NCI-H82 treated with DMSO at 0.1 percent for 48 hours (cell line): ENCODE results near the gene LTC4S.
A peak's percentile ranks its signal among the peaks of the same experiment; 100 is the strongest.

ENCODE experiments used
- DNase-seq: peaks from one replicate; lab custom pipeline; 2025; ENCODE audit not compliant: unreplicated experiment; lab: John Stamatoyannopoulos, UW

The LTC4S gene

GRCh38 chr5:179805529-179806249 lies 11.9 kb downstream of the LTC4S start:
- DNase-seq: no peak

- no peak for DNase-seq
Observed at GRCh38 chr5:179806250-179807048, 12.7 kb downstream of the LTC4S start, which contains the start of gene MGAT4B. Gene MGAT4B, minus strand, starts transcription at chr5:179806866. Its CDS starts 283 bp downstream, at chr5:179806583.

GRCh38 chr5:179812135-179812825 lies 18.5 kb downstream of the LTC4S start:
- DNase-seq: no peak

- no peak for DNase-seq
Observed at GRCh38 chr5:179812997-179813607, 19.3 kb downstream of the LTC4S start.

- no peak for DNase-seq
Observed at GRCh38 chr5:179814090-179814489, 20.3 kb downstream of the LTC4S start.

- no peak for DNase-seq
Observed at GRCh38 chr5:179815491-179816249, 21.9 kb downstream of the LTC4S start.

- no peak for DNase-seq
Observed at GRCh38 chr5:179816401-179816795, 22.6 kb downstream of the LTC4S start.

GRCh38 chr5:179816796-179817469 lies 23.1 kb downstream of the LTC4S start:
- no peak for DNase-seq

- DNase-seq: no peak
Observed at GRCh38 chr5:179817470-179817840, 23.7 kb downstream of the LTC4S start.

- DNase-seq: no peak
Observed at GRCh38 chr5:179817890-179818745, 24.3 kb downstream of the LTC4S start.

GRCh38 chr5:179818746-179819295 lies 25.0 kb downstream of the LTC4S start:
- DNase-seq: no peak

- DNase-seq: no peak
Observed at GRCh38 chr5:179819296-179820126, 25.7 kb downstream of the LTC4S start.

GRCh38 chr5:179820127-179820482 lies 26.3 kb downstream of the LTC4S start:
- no peak for DNase-seq

GRCh38 chr5:179820483-179821297 lies 26.9 kb downstream of the LTC4S start, which contains the start of gene SQSTM1:
Gene SQSTM1, plus strand, starts transcription at chr5:179820905. Its CDS starts 32 bp downstream, at chr5:179820937.
- peak; percentile 2 for DNase-seq

- peak; percentile 43 for DNase-seq
Observed at GRCh38 chr5:179821298-179822058, 27.7 kb downstream of the LTC4S start.

- DNase-seq: no peak
Observed at GRCh38 chr5:179822059-179822432, 28.3 kb downstream of the LTC4S start.
